ENCODE measurements around the gene ANKRD53.

Gene ANKRD53

GRCh38 chr2:70962885-70963878, 15.2 kb upstream of the ANKRD53 start:
- Histone ChIP-seq H3K27me3 (ENCODE audit: control insufficient read depth, insufficient read depth, low read length) (peaks cover 56% of the 10 kb centered on the region), H3K4me3 (ENCODE audit: low read depth, low read length) (no peak overlapping the region), H3K36me3 (ENCODE audit: control insufficient read depth, insufficient read depth, low read length) (no peaks in the 10 kb centered on the region), H3K4me1 (ENCODE audit: control insufficient read depth, insufficient read depth, low read length) (no peaks in the 10 kb centered on the region), H3K9ac (ENCODE audit: low read depth, low read length) (no peak overlapping the region), H3K9me3 (ENCODE audit: control insufficient read depth, insufficient read depth, low read length) (no peaks in the 10 kb centered on the region)

GRCh38 chr2:70964133-70964532, 14.3 kb upstream of the ANKRD53 start:
- no peak overlapping the region for H3K9ac ChIP-seq (ENCODE audit: low read depth, low read length)
- peaks cover 57% of the 10 kb centered on the region for H3K27me3 ChIP-seq (ENCODE audit: control insufficient read depth, insufficient read depth, low read length)
- H3K4me3 ChIP-seq (ENCODE audit: low read depth, low read length) = peak overlapping the region; percentile 45

GRCh38 chr2:70964596-70965386, 13.6 kb upstream of the ANKRD53 start:
- Histone ChIP-seq H3K4me1 (ENCODE audit: control insufficient read depth, insufficient read depth, low read length) (no peaks in the 10 kb centered on the region), H3K27me3 (ENCODE audit: control insufficient read depth, insufficient read depth, low read length) (peaks cover 57% of the 10 kb centered on the region), H3K4me3 (ENCODE audit: low read depth, low read length) (peak overlapping the region; percentile 45), H3K36me3 (ENCODE audit: control insufficient read depth, insufficient read depth, low read length) (no peaks in the 10 kb centered on the region), H3K9me3 (ENCODE audit: control insufficient read depth, insufficient read depth, low read length) (no peaks in the 10 kb centered on the region), H3K9ac (ENCODE audit: low read depth, low read length) (no peak overlapping the region)

More at GRCh38 chr2:70964133-70964532, 14.3 kb upstream of the ANKRD53 start:
- no peaks in the 10 kb centered on the region for H3K36me3 ChIP-seq (ENCODE audit: control insufficient read depth, insufficient read depth, low read length)
- H3K9me3 ChIP-seq (ENCODE audit: control insufficient read depth, insufficient read depth, low read length) = no peaks in the 10 kb centered on the region
- H3K4me1 ChIP-seq (ENCODE audit: control insufficient read depth, insufficient read depth, low read length) = no peaks in the 10 kb centered on the region

GRCh38 chr2:70965506-70965905, 12.9 kb upstream of the ANKRD53 start:
- no peaks in the 10 kb centered on the region for H3K36me3 ChIP-seq (ENCODE audit: control insufficient read depth, insufficient read depth, low read length)
- peaks cover 64% of the 10 kb centered on the region for H3K27me3 ChIP-seq (ENCODE audit: control insufficient read depth, insufficient read depth, low read length)
- H3K9ac ChIP-seq (ENCODE audit: low read depth, low read length) = no peak overlapping the region
- no peaks in the 10 kb centered on the region for H3K9me3 ChIP-seq (ENCODE audit: control insufficient read depth, insufficient read depth, low read length)
- no peaks in the 10 kb centered on the region for H3K4me1 ChIP-seq (ENCODE audit: control insufficient read depth, insufficient read depth, low read length)
- peak overlapping the region; percentile 45 for H3K4me3 ChIP-seq (ENCODE audit: low read depth, low read length)

- no peak overlapping the region for H3K4me3 ChIP-seq (ENCODE audit: low read depth, low read length)
- H3K27me3 ChIP-seq (ENCODE audit: control insufficient read depth, insufficient read depth, low read length) = peaks cover 64% of the 10 kb centered on the region
- no peaks in the 10 kb centered on the region for H3K36me3 ChIP-seq (ENCODE audit: control insufficient read depth, insufficient read depth, low read length)
- no peaks in the 10 kb centered on the region for H3K4me1 ChIP-seq (ENCODE audit: control insufficient read depth, insufficient read depth, low read length)
- H3K9me3 ChIP-seq (ENCODE audit: control insufficient read depth, insufficient read depth, low read length) = no peaks in the 10 kb centered on the region
- H3K9ac ChIP-seq (ENCODE audit: low read depth, low read length) = no peak overlapping the region
Measured at GRCh38 chr2:70966681-70967080, 11.7 kb upstream of the ANKRD53 start.

- Histone ChIP-seq H3K9ac (ENCODE audit: low read depth, low read length) (no peak overlapping the region), H3K27me3 (ENCODE audit: control insufficient read depth, insufficient read depth, low read length) (peaks cover 65% of the 10 kb centered on the region), H3K4me3 (ENCODE audit: low read depth, low read length) (no peak overlapping the region)
Measured at GRCh38 chr2:70967189-70967588, 11.2 kb upstream of the ANKRD53 start.

GRCh38 chr2:70974592-70974991, 3.8 kb upstream of the ANKRD53 start:
- H3K27me3 ChIP-seq (ENCODE audit: control insufficient read depth, insufficient read depth, low read length) = peaks cover 39% of the 10 kb centered on the region

More at GRCh38 chr2:70967189-70967588, 11.2 kb upstream of the ANKRD53 start:
- Histone ChIP-seq H3K9me3 (ENCODE audit: control insufficient read depth, insufficient read depth, low read length) (no peaks in the 10 kb centered on the region), H3K36me3 (ENCODE audit: control insufficient read depth, insufficient read depth, low read length) (no peaks in the 10 kb centered on the region), H3K4me1 (ENCODE audit: control insufficient read depth, insufficient read depth, low read length) (no peaks in the 10 kb centered on the region)

GRCh38 chr2:70975237-70975636, 3.2 kb upstream of the ANKRD53 start:
- Histone ChIP-seq H3K9ac (ENCODE audit: low read depth, low read length) (no peak overlapping the region), H3K4me3 (ENCODE audit: low read depth, low read length) (no peak overlapping the region), H3K4me1 (ENCODE audit: control insufficient read depth, insufficient read depth, low read length) (peaks cover 3% of the 10 kb centered on the region), H3K9me3 (ENCODE audit: control insufficient read depth, insufficient read depth, low read length) (no peaks in the 10 kb centered on the region), H3K36me3 (ENCODE audit: control insufficient read depth, insufficient read depth, low read length) (no peaks in the 10 kb centered on the region), H3K27me3 (ENCODE audit: control insufficient read depth, insufficient read depth, low read length) (peaks cover 37% of the 10 kb centered on the region)

More at GRCh38 chr2:70974592-70974991, 3.8 kb upstream of the ANKRD53 start:
- H3K4me3 ChIP-seq (ENCODE audit: low read depth, low read length) = no peak overlapping the region
- H3K9me3 ChIP-seq (ENCODE audit: control insufficient read depth, insufficient read depth, low read length) = no peaks in the 10 kb centered on the region
- no peaks in the 10 kb centered on the region for H3K36me3 ChIP-seq (ENCODE audit: control insufficient read depth, insufficient read depth, low read length)
- no peak overlapping the region for H3K9ac ChIP-seq (ENCODE audit: low read depth, low read length)
- peaks cover 3% of the 10 kb centered on the region for H3K4me1 ChIP-seq (ENCODE audit: control insufficient read depth, insufficient read depth, low read length)

- peak overlapping the region; percentile 83 for H3K4me3 ChIP-seq (ENCODE audit: low read depth, low read length)
- peaks cover 34% of the 10 kb centered on the region for H3K27me3 ChIP-seq (ENCODE audit: control insufficient read depth, insufficient read depth, low read length)
- no peaks in the 10 kb centered on the region for H3K36me3 ChIP-seq (ENCODE audit: control insufficient read depth, insufficient read depth, low read length)
- peaks cover 3% of the 10 kb centered on the region for H3K4me1 ChIP-seq (ENCODE audit: control insufficient read depth, insufficient read depth, low read length)
- H3K9ac ChIP-seq (ENCODE audit: low read depth, low read length) = no peak overlapping the region
- H3K9me3 ChIP-seq (ENCODE audit: control insufficient read depth, insufficient read depth, low read length) = no peaks in the 10 kb centered on the region
Measured at GRCh38 chr2:70977605-70978205, 725 bp upstream of the ANKRD53 start.

- no peaks in the 10 kb centered on the region for H3K9me3 ChIP-seq (ENCODE audit: control insufficient read depth, insufficient read depth, low read length)
- peaks cover 3% of the 10 kb centered on the region for H3K4me1 ChIP-seq (ENCODE audit: control insufficient read depth, insufficient read depth, low read length)
- H3K36me3 ChIP-seq (ENCODE audit: control insufficient read depth, insufficient read depth, low read length) = no peaks in the 10 kb centered on the region
- peaks cover 44% of the 10 kb centered on the region for H3K27me3 ChIP-seq (ENCODE audit: control insufficient read depth, insufficient read depth, low read length)
- no peak overlapping the region for H3K9ac ChIP-seq (ENCODE audit: low read depth, low read length)
- peak overlapping the region; percentile 56 for H3K4me3 ChIP-seq (ENCODE audit: low read depth, low read length)
Measured at GRCh38 chr2:70979180-70979488, 704 bp downstream of the ANKRD53 start.

- Histone ChIP-seq H3K9me3 (ENCODE audit: control insufficient read depth, insufficient read depth, low read length) (no peaks in the 10 kb centered on the region), H3K4me3 (ENCODE audit: low read depth, low read length) (no peak overlapping the region), H3K4me1 (ENCODE audit: control insufficient read depth, insufficient read depth, low read length) (peaks cover 6% of the 10 kb centered on the region), H3K36me3 (ENCODE audit: control insufficient read depth, insufficient read depth, low read length) (no peaks in the 10 kb centered on the region), H3K9ac (ENCODE audit: low read depth, low read length) (no peak overlapping the region), H3K27me3 (ENCODE audit: control insufficient read depth, insufficient read depth, low read length) (peaks cover 45% of the 10 kb centered on the region)
Measured at GRCh38 chr2:70979626-70980025, 1.2 kb downstream of the ANKRD53 start.

Measured in iPS-15b (cell line).